HG03159 (cell line): ENCODE data around the gene CUL9.

Experiments used
- ATAC-seq: cut with Tn5 transposase; IDR thresholded peaks from one replicate; pipeline ENCODE4 v1.9.1; 2021; ENCODE audit warnings: mild to moderate bottlenecking, moderate library complexity; ENCODE audit not compliant: unreplicated experiment

CUL9 gene

GRCh38 chr6:43269273-43270007 is 87.4 kb downstream of the CUL9 start:
- no peak for ATAC-seq

GRCh38 chr6:43271103-43271815 is 89.3 kb downstream of the CUL9 start:
- no peak for ATAC-seq

DNA sequence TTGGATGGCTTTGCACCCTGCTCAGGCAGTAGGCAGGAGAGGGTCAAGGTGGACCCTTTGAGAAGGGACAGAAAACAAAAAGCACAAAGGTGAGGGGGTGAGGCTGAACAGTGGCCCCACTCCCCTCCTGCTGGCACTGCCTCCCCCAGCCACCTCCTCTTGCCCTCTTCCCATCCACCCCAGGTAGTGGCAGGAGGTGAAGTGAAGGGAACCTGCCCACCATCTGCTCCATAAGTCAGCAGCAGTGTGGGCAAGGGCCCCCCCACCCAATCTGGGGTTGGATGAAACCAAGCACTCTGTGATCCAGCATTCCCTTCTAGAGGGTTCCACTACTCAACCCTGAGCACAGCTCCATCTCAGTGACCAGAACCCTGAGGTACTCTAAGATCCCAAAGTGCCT is 89.9 kb downstream of the CUL9 start:
- no peak for ATAC-seq

DNA sequence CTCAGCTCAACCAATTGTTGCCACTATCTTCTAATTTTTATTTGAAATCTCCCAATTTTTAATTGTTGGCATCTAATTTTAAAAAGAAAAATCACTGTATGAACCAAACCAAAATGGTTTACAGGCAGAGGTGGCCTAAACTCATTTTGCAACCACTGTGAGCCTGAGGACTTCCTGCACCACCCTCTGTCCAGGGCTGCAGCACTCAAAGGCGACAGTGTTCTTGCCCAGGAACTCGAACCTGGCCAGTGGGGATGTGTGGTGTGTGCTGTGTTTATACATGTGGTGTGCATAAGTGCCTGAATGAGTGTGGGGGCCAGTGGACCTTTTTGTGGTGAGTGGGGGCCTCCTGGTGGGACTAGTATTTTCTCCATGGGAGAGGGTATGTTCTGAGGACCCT is 91.7 kb downstream of the CUL9 start:
- no peak for ATAC-seq
